HEK293T (cell line): ENCODE results near the gene TUBB4A.
A peak's percentile ranks its signal among the peaks of the same experiment; 100 is the strongest.

Source experiments
- CTCF ChIA-PET: fragments of 350-600 bp; formaldehyde crosslinking; extraction: SDS; loops from one replicate; lab custom pipeline; 2021; ENCODE audit warnings: antibody characterized with exemption, inconsistent platforms; lab: Yijun Ruan, JAX
- POLR2A ChIA-PET: fragments of 350-600 bp; formaldehyde crosslinking; extraction: SDS; loops from one replicate; lab custom pipeline; 2020; ENCODE audit warnings: antibody characterized with exemption, inconsistent platforms; lab: Yijun Ruan, JAX
- DNase-seq: peaks from one replicate; pipeline ENCODE4 v3.0.0; 2012; ENCODE audit warnings: mixed read lengths; ENCODE audit errors: extremely low spot score
- ARNT ChIP-seq: fragments of 450-650 bp; IDR thresholded peaks from 2 replicates; pipeline ENCODE4 v1.6.1; 2017; ENCODE audit warnings: mild to moderate bottlenecking
- BHLHE40 ChIP-seq: fragments of 450-650 bp; IDR thresholded peaks from 2 replicates; pipeline ENCODE4 v1.6.1; 2016; ENCODE audit warnings: mild to moderate bottlenecking, moderate library complexity, borderline replicate concordance
- CTBP1 ChIP-seq: fragments of 450-650 bp; IDR thresholded peaks from 2 replicates; pipeline ENCODE4 v1.6.1; 2016; ENCODE audit warnings: borderline replicate concordance
- ELF4 ChIP-seq: fragments of 450-650 bp; IDR thresholded peaks from 2 replicates; pipeline ENCODE4 v1.6.1; 2017; ENCODE audit warnings: antibody characterized with exemption
- FOXA1 ChIP-seq: fragments of 450-650 bp; IDR thresholded peaks from 2 replicates; pipeline ENCODE4 v1.6.1; 2016; ENCODE audit warnings: mild to moderate bottlenecking
- FOXK2 ChIP-seq: fragments of 450-650 bp; IDR thresholded peaks from 2 replicates; pipeline ENCODE4 v1.6.1; 2016; ENCODE audit warnings: mild to moderate bottlenecking
- FOXM1 ChIP-seq: fragments of 450-650 bp; IDR thresholded peaks from 2 replicates; pipeline ENCODE4 v1.6.1; 2017; ENCODE audit warnings: mild to moderate bottlenecking, borderline replicate concordance
- HDGF ChIP-seq: fragments of 450-650 bp; IDR thresholded peaks from 2 replicates; pipeline ENCODE4 v1.6.1; 2017; ENCODE audit warnings: antibody characterized with exemption, borderline replicate concordance
- L3MBTL2 ChIP-seq: fragments of 450-650 bp; conservative IDR thresholded peaks from 2 replicates; pipeline ENCODE4 v1.6.1; 2016; ENCODE audit warnings: mild to moderate bottlenecking
- LEF1 ChIP-seq: fragments of 450-650 bp; IDR thresholded peaks from 2 replicates; pipeline ENCODE4 v1.6.1; 2017; ENCODE audit warnings: mild to moderate bottlenecking, borderline replicate concordance
- NFRKB ChIP-seq: fragments of 450-650 bp; IDR thresholded peaks from 2 replicates; pipeline ENCODE4 v1.6.1; 2016; ENCODE audit warnings: mild to moderate bottlenecking, moderate library complexity
- SP1 ChIP-seq: fragments of 450-650 bp; IDR thresholded peaks from 2 replicates; pipeline ENCODE4 v1.6.1; 2017
- SUZ12 ChIP-seq: fragments of 450-650 bp; IDR thresholded peaks from 2 replicates; pipeline ENCODE4 v1.6.1; 2016; ENCODE audit warnings: mild to moderate bottlenecking
- TARDBP ChIP-seq: fragments of 450-650 bp; IDR thresholded peaks from 2 replicates; pipeline ENCODE4 v1.6.1; 2016
- ZNF384 ChIP-seq: fragments of 450-650 bp; IDR thresholded peaks from 2 replicates; pipeline ENCODE4 v1.6.1; 2016
- TF ChIP-seq, protein P1 (sequence below): fragments of 450-650 bp; IDR thresholded peaks from 2 replicates; pipeline ENCODE4 v1.6.1; 2016

TUBB4A gene

DNA sequence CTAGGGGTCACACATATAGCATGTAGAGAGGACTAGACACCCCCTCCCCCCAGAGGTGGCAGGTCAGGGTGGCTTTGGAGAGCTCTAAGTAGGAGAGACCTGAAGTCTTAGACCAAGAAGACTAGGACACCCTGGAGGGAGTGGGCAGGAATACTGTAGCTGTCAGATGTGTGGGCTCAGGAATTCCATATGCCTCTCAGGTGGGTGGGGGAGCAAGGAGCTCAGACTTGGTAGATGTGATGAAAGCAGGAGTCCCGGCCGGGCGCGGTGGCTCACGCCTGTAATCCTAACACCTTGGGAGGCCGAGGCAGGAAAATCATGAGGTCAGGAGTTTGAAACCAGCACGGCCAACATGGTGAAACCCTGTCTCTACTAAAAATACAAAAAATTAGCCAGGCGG, 36.4 kb downstream of the TUBB4A start:
- DNase-seq = no peak
- TF ChIP-seq FOXM1 = no peak
- no peak for TF ChIP-seq SP1
- ChIA-PET POLR2A (no interaction called here), CTCF (no interaction called here)

DNA sequence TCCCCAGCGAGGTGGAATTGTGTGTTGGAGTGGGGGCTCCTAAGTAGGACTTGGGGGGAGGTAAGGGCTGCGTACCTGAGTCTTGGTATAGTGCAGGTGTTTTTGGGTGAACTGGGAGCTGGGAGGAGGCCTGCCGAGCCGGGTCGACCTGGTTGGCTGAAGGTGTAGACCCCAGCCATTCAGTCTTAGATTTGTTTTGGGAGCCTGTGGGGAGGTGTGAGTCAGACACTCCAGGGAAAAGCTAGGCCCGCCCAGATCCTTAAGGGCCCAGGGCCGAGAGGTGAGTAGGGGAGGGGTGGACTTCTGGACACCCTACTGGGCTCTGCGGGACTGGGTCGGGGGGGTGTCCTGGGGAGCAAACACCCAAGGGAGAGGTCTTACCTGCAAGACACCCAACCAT, 37.1 kb downstream of the TUBB4A start:
- ChIA-PET POLR2A (no interaction called here), CTCF (no interaction called here)
- no peak for DNase-seq
- TF ChIP-seq ZNF384 = no peak
- TF ChIP-seq ARNT = no peak
- TF ChIP-seq FOXA1 = no peak
- no peak for TF ChIP-seq BHLHE40
- TF ChIP-seq NFRKB = no peak
- TF ChIP-seq, protein P1, sequence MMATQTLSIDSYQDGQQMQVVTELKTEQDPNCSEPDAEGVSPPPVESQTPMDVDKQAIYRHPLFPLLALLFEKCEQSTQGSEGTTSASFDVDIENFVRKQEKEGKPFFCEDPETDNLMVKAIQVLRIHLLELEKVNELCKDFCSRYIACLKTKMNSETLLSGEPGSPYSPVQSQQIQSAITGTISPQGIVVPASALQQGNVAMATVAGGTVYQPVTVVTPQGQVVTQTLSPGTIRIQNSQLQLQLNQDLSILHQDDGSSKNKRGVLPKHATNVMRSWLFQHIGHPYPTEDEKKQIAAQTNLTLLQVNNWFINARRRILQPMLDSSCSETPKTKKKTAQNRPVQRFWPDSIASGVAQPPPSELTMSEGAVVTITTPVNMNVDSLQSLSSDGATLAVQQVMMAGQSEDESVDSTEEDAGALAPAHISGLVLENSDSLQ = no peak
- no peak for TF ChIP-seq FOXK2
- no peak for TF ChIP-seq L3MBTL2
- TF ChIP-seq LEF1 = no peak
- no peak for TF ChIP-seq ELF4
- no peak for TF ChIP-seq SP1
- TF ChIP-seq TARDBP = no peak
- TF ChIP-seq SUZ12 = no peak

DNA sequence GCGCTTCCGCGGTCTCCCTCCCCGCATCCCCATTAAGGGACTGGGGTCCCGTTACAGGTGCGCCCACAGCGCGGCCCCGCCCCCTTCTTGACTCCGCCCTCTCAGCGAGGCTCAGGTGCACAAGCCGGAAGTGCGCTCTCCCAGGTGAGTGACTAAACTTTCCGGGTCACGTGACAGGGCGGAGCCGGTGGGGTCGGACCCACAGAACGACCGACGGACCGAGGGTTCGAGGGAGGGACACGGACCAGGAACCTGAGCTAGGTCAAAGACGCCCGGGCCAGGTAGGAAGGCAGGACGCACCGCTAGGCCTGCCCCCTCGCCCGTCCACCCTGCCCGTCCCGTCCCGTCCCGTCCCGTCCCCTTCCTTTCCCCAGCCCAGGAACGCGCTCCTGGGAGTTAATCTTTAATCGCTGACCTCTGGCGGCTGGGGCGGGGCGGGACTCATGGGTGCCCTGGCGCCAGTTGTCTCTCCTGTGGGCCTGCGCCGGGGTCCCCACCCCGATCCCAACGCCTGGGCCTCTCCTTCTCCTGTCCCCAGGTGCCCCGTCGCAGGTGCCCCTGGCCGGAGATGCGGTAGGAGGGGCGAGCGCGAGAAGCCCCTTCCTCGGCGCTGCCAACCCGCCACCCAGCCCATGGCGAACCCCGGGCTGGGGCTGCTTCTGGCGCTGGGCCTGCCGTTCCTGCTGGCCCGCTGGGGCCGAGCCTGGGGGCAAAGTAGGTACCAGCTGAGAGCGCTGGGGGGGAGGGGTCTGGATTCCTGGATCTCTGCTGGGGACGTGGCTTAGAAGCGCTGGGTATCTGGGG, 37.8 kb downstream of the TUBB4A start, which contains the start of gene CRB3:
TSS of gene CRB3 (plus strand) at position 202 of the 804 bp plus-strand sequence. CDS start at position 633, 431 bp downstream.
- no peak for DNase-seq
- TF ChIP-seq, protein P1 = no peak
- no peak for TF ChIP-seq L3MBTL2
- no peak for TF ChIP-seq SP1
- ChIA-PET CTCF (no interaction called here), POLR2A (no interaction called here)

DNA sequence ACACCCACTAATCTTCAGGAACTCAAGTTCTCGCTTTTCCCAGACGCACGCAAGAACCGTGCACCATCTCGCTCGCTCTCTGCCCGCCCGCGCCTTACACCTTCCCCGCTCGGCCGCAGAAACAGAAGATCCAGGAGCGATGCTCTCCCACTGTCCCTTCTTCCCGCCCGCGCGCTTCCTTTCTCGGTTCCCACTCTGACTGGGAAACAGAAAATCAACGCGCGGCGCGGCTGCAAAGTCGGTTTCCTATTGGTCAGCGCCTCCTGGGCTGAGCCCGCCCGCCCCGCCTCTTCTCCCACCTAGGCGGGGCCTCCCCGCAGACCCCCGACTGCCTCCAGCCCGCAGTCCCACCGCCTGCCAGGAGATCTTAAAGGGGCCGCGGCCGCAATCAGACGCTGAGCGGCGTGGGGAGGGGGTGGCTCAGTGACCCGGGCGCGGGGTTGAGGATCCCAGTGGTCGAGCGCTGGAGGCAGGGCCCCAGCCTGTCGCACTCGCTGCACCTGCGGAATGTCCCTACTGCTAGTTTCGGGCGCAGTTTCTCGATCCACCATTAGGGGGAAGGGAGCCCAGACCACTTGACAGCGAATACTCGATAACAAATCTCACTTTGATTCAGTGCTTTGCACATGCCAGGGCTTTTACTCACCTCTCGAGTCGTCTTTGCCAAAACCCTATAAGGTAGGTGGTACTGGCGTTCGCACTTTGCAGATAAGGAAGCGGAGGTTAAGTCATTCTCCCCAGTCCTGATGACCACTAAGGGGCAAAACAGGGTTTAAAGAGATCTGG, 41.8 kb downstream of the TUBB4A start:
- peak; percentile 95 for DNase-seq
- TF ChIP-seq LEF1 = no peak
- TF ChIP-seq, protein P1 = peak; percentile 66; the same call in 1 of the 2 replicates
- peak; percentile 35; the same call in 1 of the 2 replicates for TF ChIP-seq FOXM1
- TF ChIP-seq L3MBTL2 = peak; percentile 50; the same call in 1 of the 2 replicates
- ChIA-PET POLR2A (interaction anchor here (0.8 to 2.4 kb wide), 6 partner anchors 10 to 276 kb away, joined by 3 to 10 read pairs (median 4); partner anchors contain the start of genes ALKBH7 and KHSRP), CTCF (no interaction called here)

DNA sequence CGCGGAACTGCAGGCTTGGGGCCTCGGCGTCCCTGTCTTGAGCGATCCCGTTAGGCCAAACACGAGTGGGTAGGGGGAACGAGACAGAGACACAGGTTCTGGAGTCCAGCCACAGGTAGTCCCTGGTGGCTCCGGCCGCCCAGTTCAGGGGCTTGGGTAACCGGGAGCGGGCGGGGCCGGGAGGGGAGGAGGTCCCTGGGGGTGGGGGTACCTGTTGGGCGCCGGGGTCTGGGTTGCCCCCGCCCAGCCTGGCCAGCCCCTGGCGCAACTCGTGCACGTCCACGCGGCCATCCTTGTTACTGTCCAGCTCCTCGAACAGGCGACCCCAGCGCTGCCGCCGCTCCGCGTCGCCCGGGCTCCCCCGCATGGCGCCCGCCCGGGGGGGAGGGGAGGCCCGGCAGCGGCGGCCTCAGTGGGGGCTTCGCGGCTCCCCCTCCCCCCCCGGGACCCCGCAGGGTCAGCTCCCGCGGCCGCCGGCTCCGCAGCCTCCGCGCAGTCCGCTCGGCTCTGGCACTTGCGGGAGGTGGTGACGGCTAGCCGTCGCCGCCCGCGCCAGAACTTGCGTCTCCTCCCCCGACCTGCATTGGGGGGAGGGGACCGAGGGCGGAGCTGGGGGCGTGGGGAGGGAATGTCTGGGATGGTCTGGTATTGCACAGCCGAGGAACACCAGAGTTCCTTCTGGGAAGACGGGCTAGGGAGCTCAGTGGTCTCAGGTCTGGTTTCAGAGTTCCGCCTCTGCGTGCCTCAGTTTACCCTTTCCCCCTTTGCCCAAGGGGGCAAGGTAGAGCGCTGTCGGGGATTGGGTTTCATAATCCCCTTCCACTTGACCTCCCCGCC, 42.6 kb downstream of the TUBB4A start, which contains the start of gene SLC25A23:
TSS of gene SLC25A23 (minus strand) at position 531 of the 837 bp plus-strand sequence. CDS start at position 367, 164 bp downstream.
- DNase-seq = peak; percentile 88
- POLR2A ChIA-PET = interaction anchor here (0.8 to 2.4 kb wide), 6 partner anchors 11 to 277 kb away, joined by 3 to 10 read pairs (median 4); partner anchors contain the start of genes ALKBH7 and KHSRP
- no peak for TF ChIP-seq TARDBP
- TF ChIP-seq BHLHE40 = no peak
- TF ChIP-seq FOXM1 = peak; percentile 53; the same call in 1 of the 2 replicates
- no peak for TF ChIP-seq FOXK2
- TF ChIP-seq, protein P1 = no peak
- no peak for TF ChIP-seq LEF1
- no peak for TF ChIP-seq SP1
- CTCF ChIA-PET = no interaction called here

DNA sequence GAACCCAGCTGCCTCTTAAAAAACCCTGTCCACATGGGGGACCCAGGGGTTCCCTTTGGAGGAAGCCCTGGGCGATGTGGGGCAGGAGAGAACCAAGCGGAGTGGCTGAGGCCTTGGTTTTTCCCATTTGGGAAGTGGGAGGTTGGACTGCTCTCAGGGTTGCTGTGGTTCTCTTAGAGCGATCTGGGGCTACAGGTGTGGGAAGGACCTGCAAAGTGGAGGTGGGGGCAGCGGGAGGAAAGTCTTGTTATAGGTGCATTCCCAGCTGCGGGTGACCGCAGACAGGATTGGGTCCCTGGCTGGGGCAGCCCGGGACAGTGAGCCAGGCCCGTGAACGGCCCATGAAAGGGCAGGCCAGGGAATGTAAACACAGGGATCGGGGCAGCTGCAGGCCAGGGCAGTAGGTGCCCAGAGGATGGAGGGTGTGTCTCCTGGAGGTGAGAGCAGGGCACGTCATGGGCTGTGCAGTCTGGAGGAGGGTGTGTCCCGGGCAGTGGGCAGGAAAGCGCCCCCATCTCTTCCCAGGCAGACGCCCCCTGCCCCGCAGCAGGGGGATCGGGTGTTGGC, 43.3 kb downstream of the TUBB4A start:
- ChIA-PET CTCF (no interaction called here), POLR2A (interaction anchor here (1.2 to 2.4 kb wide), 3 partner anchors 34 to 278 kb away, joined by 3 to 10 read pairs (median 5); partner anchors contain the start of gene KHSRP)
- TF ChIP-seq HDGF (no peak), ELF4 (no peak), FOXA1 (no peak), SUZ12 (no peak), L3MBTL2 (no peak), ZNF384 (no peak), LEF1 (no peak), ARNT (no peak), CTBP1 (no peak), TARDBP (no peak), NFRKB (no peak)
- TF ChIP-seq, protein P1 = no peak
- no peak for DNase-seq
